KMS-11 (cell line): Measurements from ENCODE around the gene ARHGAP25.

Experiments used
- H2AFZ ChIP-seq: fragments of 200-600 bp; sonication (generic); 2 replicates; pipeline ENCODE4 v1.6.1; 2016; ENCODE audit warnings: antibody characterized with exemption, mixed run types, low read depth
- H3K27ac ChIP-seq: fragments of 200-600 bp; sonication (generic); 2 replicates; pipeline ENCODE4 v1.6.1; 2016; ENCODE audit warnings: mild to moderate bottlenecking, mixed run types
- H3K27me3 ChIP-seq: fragments of 200-600 bp; sonication (generic); 2 replicates; pipeline ENCODE4 v1.6.1; 2017; ENCODE audit warnings: mild to moderate bottlenecking, low read depth, mixed run types, moderate library complexity; ENCODE audit not compliant: insufficient read depth
- H3K36me3 ChIP-seq: fragments of 200-600 bp; sonication (generic); 2 replicates; pipeline ENCODE4 v1.6.1; 2017; ENCODE audit warnings: mild to moderate bottlenecking, mixed run types; ENCODE audit not compliant: insufficient read depth
- H3K4me1 ChIP-seq: fragments of 200-600 bp; sonication (generic); 2 replicates; pipeline ENCODE4 v1.6.1; 2016; ENCODE audit warnings: mild to moderate bottlenecking, low read depth, mixed run types; ENCODE audit not compliant: poor library complexity, severe bottlenecking
- H3K4me2 ChIP-seq: fragments of 200-600 bp; sonication (generic); 2 replicates; pipeline ENCODE4 v1.7.0; 2016; ENCODE audit warnings: mild to moderate bottlenecking, mixed run types
- H3K4me3 ChIP-seq: fragments of 200-600 bp; sonication (generic); IDR thresholded peaks from 2 replicates; pipeline ENCODE4 v1.6.1; 2017; ENCODE audit warnings: low read depth, low read length, mixed read lengths; ENCODE audit not compliant: insufficient read depth
- H3K79me2 ChIP-seq: fragments of 200-600 bp; sonication (generic); 2 replicates; pipeline ENCODE4 v1.6.1; 2016; ENCODE audit warnings: low read depth, mixed run types; ENCODE audit not compliant: insufficient read depth
- H3K9ac ChIP-seq: fragments of 200-600 bp; sonication (generic); 2 replicates; pipeline ENCODE4 v1.6.1; 2016; ENCODE audit warnings: mild to moderate bottlenecking, mixed run types
- H4K20me1 ChIP-seq: fragments of 200-600 bp; sonication (generic); 2 replicates; pipeline ENCODE4 v1.6.1; 2016; ENCODE audit warnings: mild to moderate bottlenecking, mixed run types; ENCODE audit not compliant: insufficient read depth
- CTCF ChIP-seq: fragments of 200-600 bp; sonication (generic); conservative IDR thresholded peaks from 2 replicates; pipeline ENCODE4 v1.6.1; 2017; ENCODE audit warnings: low read depth, mild to moderate bottlenecking, antibody characterized with exemption, low read length, moderate library complexity, mixed read lengths

Gene ARHGAP25

GRCh38 chr2:68764041-68764805 is 29.6 kb downstream of the ARHGAP25 start:
- Histone ChIP-seq H2AFZ (peak overlapping the region; percentile 27; the same call in 1 of the 2 replicates), H3K79me2 (no peaks in the 10 kb centered on the region), H3K36me3 (no peaks in the 10 kb centered on the region), H3K4me1 (peaks cover 83% of the 10 kb centered on the region), H3K27me3 (no peaks in the 10 kb centered on the region), H3K27ac (peak overlapping the region; percentile 96; the same call in 1 of the 2 replicates), H3K4me3 (no peak overlapping the region), H3K4me2 (peak overlapping the region; percentile 79; the same call in 1 of the 2 replicates), H3K9ac (no peak overlapping the region), H4K20me1 (no peaks in the 10 kb centered on the region)
- TF ChIP-seq CTCF, result no peak

GRCh38 chr2:68764806-68765311 is 30.2 kb downstream of the ARHGAP25 start:
- H3K36me3 ChIP-seq, result no peaks in the 10 kb centered on the region
- H3K27me3 ChIP-seq, result no peaks in the 10 kb centered on the region
- no peaks in the 10 kb centered on the region for H3K79me2 ChIP-seq
- peak overlapping the region; percentile 27; the same call in 1 of the 2 replicates for H2AFZ ChIP-seq
- peak overlapping the region; percentile 79 for H3K4me2 ChIP-seq
- peak overlapping the region; percentile 96; the same call in 1 of the 2 replicates for H3K27ac ChIP-seq
- no peak overlapping the region for H3K9ac ChIP-seq
- no peak overlapping the region for H3K4me3 ChIP-seq
- TF ChIP-seq CTCF, result no peak
- H3K4me1 ChIP-seq, result peaks cover 87% of the 10 kb centered on the region
- no peaks in the 10 kb centered on the region for H4K20me1 ChIP-seq

GRCh38 chr2:68765739-68766375 is 31.2 kb downstream of the ARHGAP25 start:
- Histone ChIP-seq H3K36me3 (no peaks in the 10 kb centered on the region), H3K27me3 (no peaks in the 10 kb centered on the region), H3K4me2 (peak overlapping the region; percentile 79), H4K20me1 (no peaks in the 10 kb centered on the region), H3K9ac (peak overlapping the region; percentile 81; the same call in 1 of the 2 replicates), H2AFZ (peak overlapping the region; percentile 74), H3K27ac (peak overlapping the region; percentile 96), H3K79me2 (no peaks in the 10 kb centered on the region), H3K4me1 (peaks cover 87% of the 10 kb centered on the region), H3K4me3 (peak overlapping the region; percentile 75)
- TF ChIP-seq CTCF, result peak; percentile 21

- peaks cover 81% of the 10 kb centered on the region for H3K4me1 ChIP-seq
- peak overlapping the region; percentile 79 for H3K4me2 ChIP-seq
- H3K27ac ChIP-seq, result peak overlapping the region; percentile 96
- no peaks in the 10 kb centered on the region for H3K36me3 ChIP-seq
- peak overlapping the region; percentile 74 for H2AFZ ChIP-seq
- H4K20me1 ChIP-seq, result no peaks in the 10 kb centered on the region
- peak overlapping the region; percentile 75 for H3K4me3 ChIP-seq
- peak overlapping the region; percentile 81 for H3K9ac ChIP-seq
- peak; percentile 15; the same call in 1 of the 2 replicates for TF ChIP-seq CTCF
- H3K79me2 ChIP-seq, result no peaks in the 10 kb centered on the region
- H3K27me3 ChIP-seq, result no peaks in the 10 kb centered on the region
Measured at GRCh38 chr2:68766376-68766845, 31.8 kb downstream of the ARHGAP25 start.
